Measurements from ENCODE around the gene RHBDF2.

DNA sequence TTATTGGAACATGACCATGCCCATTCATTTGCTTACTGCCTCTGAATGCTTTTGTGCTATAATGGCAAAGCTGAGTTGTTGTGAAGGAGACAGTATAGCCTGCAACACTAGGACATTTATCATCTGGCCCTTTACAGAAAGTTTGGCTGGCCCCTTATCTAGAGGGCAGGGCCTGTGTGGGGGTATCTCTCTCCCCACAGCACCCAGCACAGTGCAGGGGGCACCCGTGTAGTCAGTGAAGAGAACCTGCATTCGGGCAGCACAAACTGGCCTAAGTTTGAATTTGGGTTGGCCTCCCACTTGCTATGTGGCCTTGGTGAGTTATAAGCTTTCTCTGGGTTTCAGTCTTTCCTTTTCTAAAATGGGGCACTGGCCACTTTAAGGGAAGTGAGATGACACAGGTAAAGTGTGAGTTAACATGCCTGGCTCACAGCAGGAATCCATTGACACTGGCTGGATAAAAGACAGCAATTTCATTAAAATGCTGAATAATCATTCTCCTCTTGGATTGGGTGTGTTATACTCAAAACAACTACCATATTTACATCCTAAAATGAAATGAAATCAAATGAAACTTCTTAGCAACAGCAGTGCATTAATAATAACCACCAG, 60.4 kb downstream of the RHBDF2 start:
- TF ChIP-seq POLR2AphosphoS5 (IDR thresholded peaks at IDR 0.05; ENCODE audit: insufficient read depth in 1 of 2, low read depth in 1 of 2): no peak
- TF ChIP-seq, protein P1, sequence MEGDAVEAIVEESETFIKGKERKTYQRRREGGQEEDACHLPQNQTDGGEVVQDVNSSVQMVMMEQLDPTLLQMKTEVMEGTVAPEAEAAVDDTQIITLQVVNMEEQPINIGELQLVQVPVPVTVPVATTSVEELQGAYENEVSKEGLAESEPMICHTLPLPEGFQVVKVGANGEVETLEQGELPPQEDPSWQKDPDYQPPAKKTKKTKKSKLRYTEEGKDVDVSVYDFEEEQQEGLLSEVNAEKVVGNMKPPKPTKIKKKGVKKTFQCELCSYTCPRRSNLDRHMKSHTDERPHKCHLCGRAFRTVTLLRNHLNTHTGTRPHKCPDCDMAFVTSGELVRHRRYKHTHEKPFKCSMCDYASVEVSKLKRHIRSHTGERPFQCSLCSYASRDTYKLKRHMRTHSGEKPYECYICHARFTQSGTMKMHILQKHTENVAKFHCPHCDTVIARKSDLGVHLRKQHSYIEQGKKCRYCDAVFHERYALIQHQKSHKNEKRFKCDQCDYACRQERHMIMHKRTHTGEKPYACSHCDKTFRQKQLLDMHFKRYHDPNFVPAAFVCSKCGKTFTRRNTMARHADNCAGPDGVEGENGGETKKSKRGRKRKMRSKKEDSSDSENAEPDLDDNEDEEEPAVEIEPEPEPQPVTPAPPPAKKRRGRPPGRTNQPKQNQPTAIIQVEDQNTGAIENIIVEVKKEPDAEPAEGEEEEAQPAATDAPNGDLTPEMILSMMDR (IDR thresholded peaks at IDR 0.05): no peak
